HCT116 (cell line): ENCODE measurements around the gene LRRC10. TPM values are rescaled to one million over a fixed set of nuclear protein-coding genes. Genes with fewer than 3 reads are reported as not detected.

Experiments used
- ATAC-seq: fragments of 200-7000 bp; cut with Tn5 transposase; 2 replicates; pipeline ENCODE4 v1.9.1; 2020; ENCODE audit warnings: mild to moderate bottlenecking, moderate library complexity
- BruUV-seq: library from RNA; stranded (reverse); fragments of 400-500 nt; replicated peaks from 2 replicates; lab custom pipeline; 2021; lab: Mats Ljungman, UMichigan
- CTCF ChIA-PET: fragments of 300-600 bp; sonication (Branson Sonifier 250); formaldehyde crosslinking; loops from one replicate; lab custom pipeline; 2021; ENCODE audit warnings: antibody characterized with exemption; lab: Charles Lee
- POLR2A ChIA-PET: fragments of 300-600, 350-600 bp; sonication (Branson Sonifier 250); formaldehyde crosslinking; loops from one replicate; lab custom pipeline; 2021; ENCODE audit warnings: antibody characterized with exemption; lab: Charles Lee
- RAD21 ChIA-PET, 2 experiments: fragments of 300-600 bp; sonication (Branson Sonifier 250); formaldehyde crosslinking; loops; one replicate each; lab custom pipeline; 2023; ENCODE audit warnings: low total read pairs in 2 of 2; ENCODE audit not compliant: uncharacterized antibody in 2 of 2, unreplicated experiment in 2 of 2, low non-redundant PET in 1 of 2; lab: Charles Lee
- DNase-seq: peaks from one replicate; pipeline ENCODE4 v3.0.0-alpha.2; 2010; ENCODE audit warnings: low read depth, low spot score
- H2AFZ ChIP-seq: fragments of 200-600 bp; shearing (Covaris generic), sonication (generic); 2 replicates; pipeline ENCODE4 v1.6.1; 2017; ENCODE audit warnings: low read depth, mixed run types, mixed read lengths, antibody characterized with exemption, low read length; ENCODE audit not compliant: poor library complexity, severe bottlenecking
- H3K27ac ChIP-seq: 2 replicates; pipeline ENCODE4 v1.5.1; 2012; ENCODE audit warnings: low read depth, low read length
- H3K27me3 ChIP-seq: fragments of 200-600 bp; sonication (generic); 2 replicates; pipeline ENCODE4 v1.6.1; 2016; ENCODE audit warnings: mixed run types, low read length, mixed read lengths; ENCODE audit not compliant: insufficient read depth
- H3K36me3 ChIP-seq, 2 experiments: fragments of 200-500 bp in 1 of 2; fragments of 200-600 bp in 1 of 2; sonication (Bioruptor generic) in 1 of 2; sonication (generic) in 1 of 2; 2 replicates each; pipeline versions ENCODE4 v1.5.1 to v1.6.1; 2014 to 2016; ENCODE audit warnings: low read length in 2 of 2, inconsistent platforms in 1 of 2, mixed read lengths in 1 of 2, mixed run types in 1 of 2; ENCODE audit not compliant: insufficient read depth in 2 of 2, control insufficient read depth in 1 of 2
- H3K4me1 ChIP-seq, 2 experiments: fragments of 200-600 bp in 1 of 2; sonication (generic) in 1 of 2; 2 replicates each; pipeline versions ENCODE4 v1.5.1 to v1.6.1; 2012 to 2017; ENCODE audit warnings: low read length in 2 of 2, inconsistent platforms in 1 of 2, mild to moderate bottlenecking in 1 of 2, mixed read lengths in 1 of 2, mixed run types in 1 of 2, moderate library complexity in 1 of 2; ENCODE audit not compliant: insufficient read depth in 2 of 2, control insufficient read depth in 1 of 2
- H3K4me2 ChIP-seq: fragments of 200-600 bp; sonication (generic); 2 replicates; pipeline ENCODE4 v1.6.1; 2017; ENCODE audit warnings: mixed run types, low read length, mixed read lengths
- H3K4me3 ChIP-seq, 2 experiments: fragments of 200-600 bp in 1 of 2; sonication (generic) in 1 of 2; replicated peaks in 1 of 2; 2 replicates each; pipeline ENCODE4 v1.5.1; 2011 to 2016; ENCODE audit warnings: low read length in 2 of 2, control low read depth in 1 of 2, low read depth in 1 of 2, mild to moderate bottlenecking in 1 of 2, mixed read lengths in 1 of 2, mixed run types in 1 of 2
- H3K79me2 ChIP-seq: fragments of 200-600 bp; sonication (generic); 2 replicates; pipeline ENCODE4 v1.6.1; 2017; ENCODE audit warnings: mild to moderate bottlenecking, mixed run types, low read length, moderate library complexity, mixed read lengths; ENCODE audit not compliant: insufficient read depth
- H3K9ac ChIP-seq: fragments of 200-600 bp; sonication (generic); 2 replicates; pipeline ENCODE4 v1.6.1; 2016; ENCODE audit warnings: low read length, mixed read lengths
- H3K9me2 ChIP-seq: fragments of 200-600 bp; sonication (generic), shearing (Covaris generic); 2 replicates; pipeline ENCODE4 v1.6.1; 2017; ENCODE audit warnings: mixed run types, mild to moderate bottlenecking, moderate library complexity; ENCODE audit not compliant: insufficient read depth
- H3K9me3 ChIP-seq, 2 experiments: fragments of 200-500 bp in 1 of 2; fragments of 200-600 bp in 1 of 2; sonication (Bioruptor generic) in 1 of 2; sonication (generic) in 1 of 2; 2 replicates each; pipeline ENCODE4 v1.6.1; 2014 to 2017; ENCODE audit warnings: low read length in 2 of 2, mixed read lengths in 2 of 2, inconsistent platforms in 1 of 2, low read depth in 1 of 2, mild to moderate bottlenecking in 1 of 2, mixed run types in 1 of 2, moderate library complexity in 1 of 2; ENCODE audit not compliant: control insufficient read depth in 1 of 2, insufficient read depth in 1 of 2
- H4K20me1 ChIP-seq: fragments of 200-600 bp; sonication (generic), shearing (Covaris generic); 2 replicates; pipeline ENCODE4 v1.6.1; 2017; ENCODE audit warnings: mixed run types, mild to moderate bottlenecking, moderate library complexity; ENCODE audit not compliant: insufficient read depth
- CBX3 ChIP-seq: IDR thresholded peaks from 2 replicates; pipeline ENCODE4 v1.6.1; 2012; ENCODE audit warnings: low read depth
- CEBPB ChIP-seq: IDR thresholded peaks from 2 replicates; pipeline ENCODE4 v1.6.1; 2012; ENCODE audit warnings: low read depth
- CTCF ChIP-seq, 3 experiments: fragments of 200-600 bp in 1 of 3; sonication (generic) in 1 of 3; IDR thresholded peaks in 2 of 3; conservative IDR thresholded peaks in 1 of 3; 2 replicates each; pipeline ENCODE4 v1.5.1; 2012 to 2017; ENCODE audit warnings: low read depth in 2 of 3, low read length in 2 of 3, antibody characterized with exemption in 1 of 3, borderline replicate concordance in 1 of 3, control low read depth in 1 of 3, mild to moderate bottlenecking in 1 of 3, mixed read lengths in 1 of 3, mixed run types in 1 of 3, moderate library complexity in 1 of 3; ENCODE audit not compliant: insufficient read depth in 1 of 3
- ELF1 ChIP-seq: IDR thresholded peaks from 2 replicates; pipeline ENCODE4 v1.6.1; 2012; ENCODE audit warnings: low read depth, borderline replicate concordance
- EZH2 ChIP-seq: fragments of 200-600 bp; sonication (generic); IDR thresholded peaks from 2 replicates; pipeline ENCODE4 v1.6.1; 2017; ENCODE audit warnings: antibody characterized with exemption, mixed run types
- EZH2phosphoT487 ChIP-seq: fragments of 200-600 bp; IDR thresholded peaks from 2 replicates; pipeline ENCODE4 v1.6.1; 2018; ENCODE audit warnings: antibody characterized with exemption, borderline replicate concordance
- FOSL1 ChIP-seq: IDR thresholded peaks from 2 replicates; pipeline ENCODE4 v1.6.1; 2012; ENCODE audit warnings: low read depth
- JUND ChIP-seq: IDR thresholded peaks from 2 replicates; pipeline ENCODE4 v1.6.1; 2012
- POLR2A ChIP-seq: IDR thresholded peaks from 2 replicates; pipeline ENCODE4 v1.7.0; 2011; ENCODE audit warnings: borderline replicate concordance; ENCODE audit not compliant: insufficient read depth, insufficient read length; ENCODE audit errors: extremely low read depth
- POLR2AphosphoS5 ChIP-seq: IDR thresholded peaks from 2 replicates; pipeline ENCODE4 v1.6.1; 2011; ENCODE audit warnings: mild to moderate bottlenecking, low read depth, low read length, moderate library complexity
- RAD21 ChIP-seq: IDR thresholded peaks from 2 replicates; pipeline ENCODE4 v1.6.1; 2012; ENCODE audit warnings: low read depth, mild to moderate bottlenecking
- REST ChIP-seq: IDR thresholded peaks from 2 replicates; pipeline ENCODE4 v1.6.1; 2012; ENCODE audit warnings: low read depth
- SIN3A ChIP-seq: IDR thresholded peaks from 2 replicates; pipeline ENCODE4 v1.6.1; 2012; ENCODE audit warnings: low read depth
- SRF ChIP-seq: IDR thresholded peaks from 2 replicates; pipeline ENCODE4 v1.6.1; 2012; ENCODE audit warnings: low read depth
- YY1 ChIP-seq: IDR thresholded peaks from 2 replicates; pipeline ENCODE4 v1.6.1; 2011; ENCODE audit warnings: low read length, low read depth, moderate library complexity, mild to moderate bottlenecking; ENCODE audit not compliant: insufficient replicate concordance; ENCODE audit errors: extremely low read depth
- ZFX ChIP-seq: fragments of 450-650 bp; IDR thresholded peaks from 2 replicates; pipeline ENCODE4 v1.6.1; 2017
- ZNF274 ChIP-seq: fragments of 200-500 bp; sonication (Bioruptor generic); IDR thresholded peaks from 2 replicates; pipeline ENCODE4 v1.6.1; 2014; ENCODE audit warnings: mild to moderate bottlenecking, low read depth, low read length, inconsistent platforms
- intact Hi-C: fragments of 100-400 bp; cut with micrococcal nuclease; formaldehyde crosslinking; loops from 2 replicates; pipeline ENCODE4 v1.10.0; 2022
- total RNA-seq: library from RNA; stranded (reverse); gene quantifications from one replicate; pipeline ENCODE4 v1.2.1, GENCODE V29; 2021; ENCODE audit not compliant: unreplicated experiment
- TF ChIP-seq, protein P1 (sequence below): IDR thresholded peaks from 2 replicates; pipeline ENCODE4 v1.6.1; 2012
- TF ChIP-seq, protein P2 (sequence below): IDR thresholded peaks from 2 replicates; pipeline ENCODE4 v1.6.1; 2011; ENCODE audit warnings: mild to moderate bottlenecking, low read length, moderate library complexity; ENCODE audit not compliant: insufficient replicate concordance; ENCODE audit errors: extremely low read depth
- TF ChIP-seq, protein P3 (sequence below): IDR thresholded peaks from 2 replicates; pipeline ENCODE4 v1.6.1; 2012

Gene LRRC10
- total RNA-seq, 1 experiment from 2014 or later: not detected

GRCh38 chr12:69610126-69610525, 581 bp downstream of the LRRC10 start:
- Histone ChIP-seq H3K36me3 (no peaks in the 10 kb centered on the region), H3K4me1 (no peaks in the 10 kb centered on the region), H3K9me3 (no peaks in the 10 kb centered on the region), H3K9ac (no peak overlapping the region), H3K79me2 (no peaks in the 10 kb centered on the region), H4K20me1 (no peaks in the 10 kb centered on the region), H2AFZ (no peak overlapping the region), H3K27ac (no peak overlapping the region), H3K4me2 (no peak overlapping the region), H3K27me3 (peaks cover 22% of the 10 kb centered on the region), H3K9me2 (no peaks in the 10 kb centered on the region), H3K4me3 (no peak overlapping the region)
- ChIA-PET RAD21 (no interaction called here), CTCF (no interaction called here), POLR2A (no interaction called here)
- ATAC-seq: no peak
- intact Hi-C loops: no loop called here
- TF ChIP-seq EZH2 (no peak), CEBPB (no peak), CTCF (IDR thresholded peaks at IDR 0.05 in 2 of 3, conservative IDR thresholded peaks at IDR 0.05 in 1 of 3; ENCODE audit: borderline replicate concordance in 1 of 3, insufficient read depth in 1 of 3, low read depth in 2 of 3, low read length in 2 of 3) (no peak), EZH2phosphoT487 (no peak), JUND (no peak), CBX3 (no peak), SIN3A (no peak), POLR2A (no peak), ZNF274 (no peak), REST (no peak), ELF1 (no peak), ZFX (no peak), SRF (no peak), FOSL1 (no peak), YY1 (no peak), POLR2AphosphoS5 (no peak), RAD21 (no peak)
- TF ChIP-seq, protein P1, sequence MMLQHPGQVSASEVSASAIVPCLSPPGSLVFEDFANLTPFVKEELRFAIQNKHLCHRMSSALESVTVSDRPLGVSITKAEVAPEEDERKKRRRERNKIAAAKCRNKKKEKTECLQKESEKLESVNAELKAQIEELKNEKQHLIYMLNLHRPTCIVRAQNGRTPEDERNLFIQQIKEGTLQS: no peak
- TF ChIP-seq, protein P2, sequence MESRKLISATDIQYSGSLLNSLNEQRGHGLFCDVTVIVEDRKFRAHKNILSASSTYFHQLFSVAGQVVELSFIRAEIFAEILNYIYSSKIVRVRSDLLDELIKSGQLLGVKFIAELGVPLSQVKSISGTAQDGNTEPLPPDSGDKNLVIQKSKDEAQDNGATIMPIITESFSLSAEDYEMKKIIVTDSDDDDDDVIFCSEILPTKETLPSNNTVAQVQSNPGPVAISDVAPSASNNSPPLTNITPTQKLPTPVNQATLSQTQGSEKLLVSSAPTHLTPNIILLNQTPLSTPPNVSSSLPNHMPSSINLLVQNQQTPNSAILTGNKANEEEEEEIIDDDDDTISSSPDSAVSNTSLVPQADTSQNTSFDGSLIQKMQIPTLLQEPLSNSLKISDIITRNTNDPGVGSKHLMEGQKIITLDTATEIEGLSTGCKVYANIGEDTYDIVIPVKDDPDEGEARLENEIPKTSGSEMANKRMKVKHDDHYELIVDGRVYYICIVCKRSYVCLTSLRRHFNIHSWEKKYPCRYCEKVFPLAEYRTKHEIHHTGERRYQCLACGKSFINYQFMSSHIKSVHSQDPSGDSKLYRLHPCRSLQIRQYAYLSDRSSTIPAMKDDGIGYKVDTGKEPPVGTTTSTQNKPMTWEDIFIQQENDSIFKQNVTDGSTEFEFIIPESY: no peak
- TF ChIP-seq, protein P3, sequence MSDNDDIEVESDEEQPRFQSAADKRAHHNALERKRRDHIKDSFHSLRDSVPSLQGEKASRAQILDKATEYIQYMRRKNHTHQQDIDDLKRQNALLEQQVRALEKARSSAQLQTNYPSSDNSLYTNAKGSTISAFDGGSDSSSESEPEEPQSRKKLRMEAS: no peak
- DNase-seq: no peak
- no TSS peak for BruUV-seq
